ENCODE measurements around the gene TKT. TPM values are rescaled to one million over a fixed set of nuclear protein-coding genes. Genes with fewer than 3 reads are reported as not detected.

Gene TKT
- total and polyA plus RNA-seq, 4 donors = 18.1 to 202 (median 129) TPM

GRCh38 chr3:53260286-53260785 is 4.5 kb upstream of the TKT start (continued):
- TF ChIP-seq REST (IDR thresholded peaks at IDR 0.05) = no peak
- no peak for TF ChIP-seq ATF3 (IDR thresholded peaks at IDR 0.05)
- no peak for TF ChIP-seq HNF4G (IDR thresholded peaks at IDR 0.05)
- TF ChIP-seq NR2F2 (IDR thresholded peaks at IDR 0.05) = no peak
- TF ChIP-seq GABPA (IDR thresholded peaks at IDR 0.05 in 1 of 2, conservative IDR thresholded peaks at IDR 0.05 in 1 of 2) = no peak
- TF ChIP-seq FOXA2 (IDR thresholded peaks at IDR 0.05) = no peak

GRCh38 chr3:53259427-53260259 is 3.8 kb upstream of the TKT start:
- Histone ChIP-seq H3K27me3 (ENCODE audit: control insufficient read depth in 4 of 4, insufficient read depth in 4 of 4, low read length in 3 of 4) (no peaks in the 10 kb centered on the region), H3K4me3 (ENCODE audit: low read depth in 1 of 3, low read length in 3 of 3) (no peak overlapping the region), H3K27ac (ENCODE audit: low read depth in 1 of 2, low read length in 2 of 2) (no peak overlapping the region), H3K36me3 (ENCODE audit: control insufficient read depth in 4 of 4, insufficient read depth in 3 of 4, low read depth in 1 of 4, low read length in 3 of 4) (no peaks in the 10 kb centered on the region), H3K4me1 (ENCODE audit: control insufficient read depth in 4 of 4, insufficient read depth in 4 of 4, low read length in 3 of 4) (peaks cover 1 to 6% (median 5%) of the 10 kb centered on the region in 4 donors), H3K9me3 (ENCODE audit: control insufficient read depth in 4 of 4, low read length in 3 of 4) (no peaks in the 10 kb centered on the region), H3K9ac (ENCODE audit: low read depth in 1 of 2, low read length in 2 of 2) (no peak overlapping the region)
- 88% methylated on average over 9 of the region's 9 CpGs for WGBS
- TF ChIP-seq RAD21 (IDR thresholded peaks at IDR 0.05) = no peak
- no peak for TF ChIP-seq CTCF (IDR thresholded peaks at IDR 0.05; ENCODE audit: low read depth, low read length, missing input control)
- TF ChIP-seq ATF3 (IDR thresholded peaks at IDR 0.05) = no peak
- TF ChIP-seq YY1 (IDR thresholded peaks at IDR 0.05) = no peak
- no peak for TF ChIP-seq JUND (IDR thresholded peaks at IDR 0.05)
- DNase-seq (ENCODE audit: low spot score) = no peak

GRCh38 chr3:53258600-53259426 is 3.0 kb upstream of the TKT start:
- H3K9ac ChIP-seq (ENCODE audit: low read depth in 1 of 2, low read length in 2 of 2) = no peak overlapping the region

More at GRCh38 chr3:53258600-53259426, 3.0 kb upstream of the TKT start:
- no peak overlapping the region for H3K4me3 ChIP-seq (ENCODE audit: low read depth in 1 of 3, low read length in 3 of 3)
- H3K27me3 ChIP-seq (ENCODE audit: control insufficient read depth in 4 of 4, insufficient read depth in 4 of 4, low read length in 3 of 4) = no peaks in the 10 kb centered on the region
- H3K27ac ChIP-seq (ENCODE audit: low read depth in 1 of 2, low read length in 2 of 2) = no peak overlapping the region
- H3K36me3 ChIP-seq (ENCODE audit: control insufficient read depth in 4 of 4, insufficient read depth in 3 of 4, low read depth in 1 of 4, low read length in 3 of 4) = no peaks in the 10 kb centered on the region
- H3K9me3 ChIP-seq (ENCODE audit: control insufficient read depth in 4 of 4, low read length in 3 of 4) = no peaks in the 10 kb centered on the region
- DNase-seq (ENCODE audit: low spot score) = no peak
- TF ChIP-seq YY1 (IDR thresholded peaks at IDR 0.05) = no peak
- no peak for TF ChIP-seq REST (IDR thresholded peaks at IDR 0.05)
- TF ChIP-seq HNF4A (conservative IDR thresholded peaks at IDR 0.05) = no peak
- no peak for TF ChIP-seq JUND (IDR thresholded peaks at IDR 0.05)
- no peak for TF ChIP-seq RXRA (IDR thresholded peaks at IDR 0.05)
- H3K4me1 ChIP-seq (ENCODE audit: control insufficient read depth in 4 of 4, insufficient read depth in 4 of 4, low read length in 3 of 4) = peaks cover 6 to 11% (median 7%) of the 10 kb centered on the region in 4 donors
- 93% methylated on average over 8 of the region's 8 CpGs for WGBS

All from liver (tissue), 9 donors.